ENCODE data around the gene EXOC7. TPM values are rescaled to one million over a fixed set of nuclear protein-coding genes. Genes with fewer than 3 reads are reported as not detected.
"Not testable (repeated sequence)": the region's sequence is repeated elsewhere in the genome, so short reads cannot be mapped to it uniquely, and the experiment has no call there.

EXOC7 gene
- total RNA-seq, 1 experiment from 2014 or later = 160 TPM

GRCh38 chr17:76078860-76079534, 24.6 kb downstream of the EXOC7 start, which contains the start of gene ZACN:
TSS of gene ZACN (plus strand) at chr17:76079182. CDS start at chr17:76079265, 83 bp downstream.
- no CpG with 5 or more reads among the region's 17 CpGs for WGBS (ENCODE audit: extremely low coverage, insufficient read length, low lambda C conversion rate)
- Mint-ChIP-seq H3K27ac (no peak within 1 kb of the TSS), H3K4me3 (peak within 1 kb of the TSS; percentile 41 to 54), H3K27me3 (ENCODE audit: low read depth) (peaks cover 64% of the 10 kb centered on the region), H3K36me3 (ENCODE audit: insufficient read depth in 1 of 3, low read depth in 3 of 3) (peaks cover 0 to 18% (median 5%) of the 10 kb centered on the region in 3 experiments; a peak in 5 of 7 replicates), H3K4me1 (peaks cover 47 to 58% of the 10 kb centered on the region in 2 experiments), H3K9me3 (no peaks in the 10 kb centered on the region; a peak in 2 of 5 replicates)
- peaks cover 8% of the 10 kb centered on the region; the same call in 1 of the 2 replicates for H3K4me1 ChIP-seq (ENCODE audit: insufficient read depth, low read length)
- H4K8ac ChIP-seq (replicated peaks; ENCODE audit: insufficient read length, low read depth, low read length) = no peak within 1 kb of the TSS
- no peaks in the 10 kb centered on the region for H3K9me3 ChIP-seq (ENCODE audit: control insufficient read depth, low read depth, low read length)
- no peak within 1 kb of the TSS for H2BK15ac ChIP-seq (ENCODE audit: low read depth, low read length)
- H2BK12ac ChIP-seq (ENCODE audit: insufficient read length, low read depth, low read length) = no peak within 1 kb of the TSS
- no peak within 1 kb of the TSS for H3K56ac ChIP-seq (ENCODE audit: insufficient read length, low read depth, low read length)
- H3K23me2 ChIP-seq (ENCODE audit: insufficient read length, low read depth, low read length, poor library complexity, severe bottlenecking) = peaks cover 23% of the 10 kb centered on the region
- H2AFZ ChIP-seq (ENCODE audit: low read length) = no peak within 1 kb of the TSS
- H4K5ac ChIP-seq (ENCODE audit: insufficient read length, low read depth, low read length) = no peak within 1 kb of the TSS
- H2AK5ac ChIP-seq (ENCODE audit: insufficient read length, low read length) = no peak within 1 kb of the TSS
- H3K79me1 ChIP-seq (ENCODE audit: insufficient read depth, low read depth, low read length, poor library complexity, severe bottlenecking) = no peaks in the 10 kb centered on the region
- peak within 1 kb of the TSS; percentile 37; the same call in 1 of the 2 replicates for H3K14ac ChIP-seq (ENCODE audit: insufficient read depth, low read length)
- no peak within 1 kb of the TSS for H2BK120ac ChIP-seq (ENCODE audit: low read depth, low read length, poor library complexity, severe bottlenecking)
- no peak within 1 kb of the TSS for H2BK20ac ChIP-seq (ENCODE audit: low read depth, low read length, poor library complexity, severe bottlenecking)
- H3K23ac ChIP-seq (ENCODE audit: insufficient read length, low read depth, low read length) = no peak within 1 kb of the TSS
- no peak within 1 kb of the TSS for H2BK5ac ChIP-seq (ENCODE audit: insufficient read length, low read length)
- H4K91ac ChIP-seq (ENCODE audit: insufficient read length, low read depth, low read length) = no peak within 1 kb of the TSS
- no peak within 1 kb of the TSS for H3K27ac ChIP-seq (ENCODE audit: insufficient read length, low read depth, low read length)
- DNase-seq = peak; percentile 33
- H3K4ac ChIP-seq (ENCODE audit: low read depth, low read length) = no peak within 1 kb of the TSS
- H3K27me3 ChIP-seq (ENCODE audit: insufficient read depth, low read length) = peaks cover 52% of the 10 kb centered on the region
- H3K4me2 ChIP-seq (ENCODE audit: insufficient read depth, insufficient read length, low read length) = peak within 1 kb of the TSS; percentile 56
- H3K9ac ChIP-seq (ENCODE audit: extremely low read depth, insufficient read length, low read length) = no peak within 1 kb of the TSS
- H3K79me2 ChIP-seq (ENCODE audit: insufficient read depth, low read length) = no peaks in the 10 kb centered on the region
- H4K20me1 ChIP-seq (ENCODE audit: control insufficient read depth, insufficient read depth, insufficient read length) = peaks cover 3% of the 10 kb centered on the region
- H3T11ph ChIP-seq (ENCODE audit: low read length) = no peak within 1 kb of the TSS
- TF ChIP-seq CTCF (conservative IDR thresholded peaks at IDR 0.05) = no peak
- H3K18ac ChIP-seq (ENCODE audit: insufficient read length, low read depth, low read length) = no peak within 1 kb of the TSS

GRCh38 chr17:76078370-76078769, 25.2 kb downstream of the EXOC7 start:
- H2BK120ac ChIP-seq (ENCODE audit: low read depth, low read length, poor library complexity, severe bottlenecking); H3K4ac ChIP-seq (ENCODE audit: low read depth, low read length); H3K9ac ChIP-seq (ENCODE audit: extremely low read depth, insufficient read length, low read length); H2AK5ac ChIP-seq (ENCODE audit: insufficient read length, low read length); H4K91ac ChIP-seq (ENCODE audit: insufficient read length, low read depth, low read length); H3K9me3 Mint-ChIP-seq; H4K20me1 ChIP-seq (ENCODE audit: control insufficient read depth, insufficient read depth, insufficient read length); H3K23ac ChIP-seq (ENCODE audit: insufficient read length, low read depth, low read length); H3K27ac Mint-ChIP-seq; H3K9me3 ChIP-seq (ENCODE audit: control insufficient read depth, low read depth, low read length); H3K4me2 ChIP-seq (ENCODE audit: insufficient read depth, insufficient read length, low read length); H3K79me1 ChIP-seq (ENCODE audit: insufficient read depth, low read depth, low read length, poor library complexity, severe bottlenecking); H3K4me1 ChIP-seq (ENCODE audit: insufficient read depth, low read length); H4K8ac ChIP-seq (replicated peaks; ENCODE audit: insufficient read length, low read depth, low read length); H3K4me3 Mint-ChIP-seq; H4K5ac ChIP-seq (ENCODE audit: insufficient read length, low read depth, low read length); H3T11ph ChIP-seq (ENCODE audit: low read length); H3K18ac ChIP-seq (ENCODE audit: insufficient read length, low read depth, low read length); H2BK12ac ChIP-seq (ENCODE audit: insufficient read length, low read depth, low read length); H2BK15ac ChIP-seq (ENCODE audit: low read depth, low read length); H2BK5ac ChIP-seq (ENCODE audit: insufficient read length, low read length); H3K27ac ChIP-seq (ENCODE audit: insufficient read length, low read depth, low read length); H3K56ac ChIP-seq (ENCODE audit: insufficient read length, low read depth, low read length); H3K79me2 ChIP-seq (ENCODE audit: insufficient read depth, low read length); H3K14ac ChIP-seq (ENCODE audit: insufficient read depth, low read length); H2AFZ ChIP-seq (ENCODE audit: low read length); H2BK20ac ChIP-seq (ENCODE audit: low read depth, low read length, poor library complexity, severe bottlenecking); DNase-seq: not testable (repeated sequence)
- H3K23me2 ChIP-seq (ENCODE audit: insufficient read length, low read depth, low read length, poor library complexity, severe bottlenecking) = peaks cover 23% of the 10 kb centered on the region
- peaks cover 71% of the 10 kb centered on the region for H3K27me3 Mint-ChIP-seq (ENCODE audit: low read depth)
- peaks cover 47 to 58% of the 10 kb centered on the region in 2 experiments for H3K4me1 Mint-ChIP-seq
- no CpG with 5 or more reads among the region's 5 CpGs for WGBS (ENCODE audit: extremely low coverage, insufficient read length, low lambda C conversion rate)
- H3K36me3 Mint-ChIP-seq (ENCODE audit: insufficient read depth in 1 of 3, low read depth in 3 of 3) = peaks cover 0 to 12% (median 0%) of the 10 kb centered on the region in 3 experiments; a peak in 2 of 7 replicates
- H3K27me3 ChIP-seq (ENCODE audit: insufficient read depth, low read length) = peaks cover 58% of the 10 kb centered on the region
